Cortex of kidney (tissue), 1 donor: Measurements from ENCODE around the gene TMTC1.

Source experiments
- DNase-seq: peaks from one replicate; lab custom pipeline; 2025; lab: John Stamatoyannopoulos, UW

The TMTC1 gene

GRCh38 chr12:29780084-29780483, 3.7 kb downstream of the TMTC1 start:
- DNase-seq, result no peak

GRCh38 chr12:29778531-29778930, 5.2 kb downstream of the TMTC1 start:
- DNase-seq, result no peak

GRCh38 chr12:29773076-29773475, 10.7 kb downstream of the TMTC1 start:
- DNase-seq, result no peak

GRCh38 chr12:29771786-29772185, 12.0 kb downstream of the TMTC1 start:
- DNase-seq, result no peak

- no peak for DNase-seq
These were observed 12.6 kb downstream of the TMTC1 start for GRCh38 chr12:29771165-29771564.

- DNase-seq, result no peak
These were observed 14.4 kb downstream of the TMTC1 start for GRCh38 chr12:29769162-29769858.

GRCh38 chr12:29768372-29768771, 15.4 kb downstream of the TMTC1 start:
- DNase-seq, result no peak

GRCh38 chr12:29763301-29763683, 20.4 kb downstream of the TMTC1 start:
- DNase-seq, result no peak

- no peak for DNase-seq
These were observed 21.0 kb downstream of the TMTC1 start for GRCh38 chr12:29762637-29763300.

- no peak for DNase-seq
These were observed 23.8 kb downstream of the TMTC1 start for GRCh38 chr12:29759950-29760349.

- no peak for DNase-seq
These were observed 26.9 kb downstream of the TMTC1 start for GRCh38 chr12:29756741-29757390.

- no peak for DNase-seq
These were observed 29.2 kb downstream of the TMTC1 start for GRCh38 chr12:29754235-29755189.

- no peak for DNase-seq
These were observed 31.6 kb downstream of the TMTC1 start for GRCh38 chr12:29752121-29752520.

GRCh38 chr12:29751676-29752075, 32.1 kb downstream of the TMTC1 start:
- DNase-seq, result no peak

GRCh38 chr12:29750928-29751220, 32.9 kb downstream of the TMTC1 start:
- DNase-seq, result no peak

GRCh38 chr12:29750131-29750927, 33.4 kb downstream of the TMTC1 start:
- DNase-seq, result no peak

GRCh38 chr12:29744365-29744764, 39.4 kb downstream of the TMTC1 start:
- no peak for DNase-seq

- DNase-seq, result no peak
These were observed 39.9 kb downstream of the TMTC1 start for GRCh38 chr12:29743801-29744200.

- DNase-seq, result no peak
These were observed 40.7 kb downstream of the TMTC1 start for GRCh38 chr12:29743077-29743476.

- DNase-seq, result no peak
These were observed 41.1 kb downstream of the TMTC1 start for GRCh38 chr12:29742646-29743045.
